ENCODE results near the gene BLOC1S5.
A peak's percentile ranks its signal among the peaks of the same experiment; 100 is the strongest.

Gene BLOC1S5

DNA sequence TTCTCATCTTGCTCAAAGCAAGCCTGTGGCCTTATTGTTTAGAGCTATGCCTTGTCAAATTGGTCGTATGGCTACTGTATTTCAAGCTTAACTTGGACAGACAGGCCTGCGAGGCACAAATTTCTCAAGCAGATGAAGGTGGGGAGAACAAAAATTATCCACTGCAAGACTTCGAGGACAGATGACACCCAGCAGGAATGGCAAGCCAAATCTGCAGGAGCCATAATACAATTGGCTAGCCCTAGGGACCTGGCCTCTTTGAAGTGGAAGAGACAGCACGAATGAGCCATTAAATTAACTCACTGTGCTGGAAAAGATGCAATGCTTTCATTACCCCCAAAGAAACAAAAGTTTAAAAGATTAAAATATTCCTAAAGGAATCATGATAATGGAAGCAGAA lies 5.0 kb upstream of the BLOC1S5 start:
- H3K9ac ChIP-seq (ENCODE audit: low read length) = no peak overlapping the region
- peaks cover 8% of the 10 kb centered on the region; the same call in 1 of the 2 replicates for H3F3A ChIP-seq (ENCODE audit: insufficient read depth, low read length)
- H3K4me3 ChIP-seq (ENCODE audit: low read length) = no peak overlapping the region
- H3K9me2 ChIP-seq (replicated peaks; ENCODE audit: insufficient read depth, low read length) = no peaks in the 10 kb centered on the region
- H2AFZ ChIP-seq (ENCODE audit: low read length) = no peak overlapping the region
- no peak for TF ChIP-seq CTCF (IDR thresholded peaks at IDR 0.05; ENCODE audit: low read length)
- no peak for TF ChIP-seq EZH2phosphoT487 (IDR thresholded peaks at IDR 0.05; ENCODE audit: low read length)
- TF ChIP-seq EZH2 (optimal IDR thresholded peaks at IDR 0.05; ENCODE audit: low read depth, low read length) = no peak
- no peak overlapping the region for H3K4me2 ChIP-seq (ENCODE audit: low read depth, low read length)
- H3K27ac ChIP-seq (ENCODE audit: low read length) = no peak overlapping the region
- no peaks in the 10 kb centered on the region for H4K20me1 ChIP-seq (ENCODE audit: insufficient read depth, low read length)
- peaks cover 11% of the 10 kb centered on the region for H3K4me1 ChIP-seq (ENCODE audit: low read length)
- H3K79me2 ChIP-seq (ENCODE audit: low read length) = no peaks in the 10 kb centered on the region
- DNase-seq = no peak
- no peaks in the 10 kb centered on the region for H3K27me3 ChIP-seq (replicated peaks; ENCODE audit: insufficient read depth, low read length)
- no peaks in the 10 kb centered on the region for H3K36me3 ChIP-seq (replicated peaks; ENCODE audit: insufficient read depth, low read length)
- H3K9me3 ChIP-seq (replicated peaks; ENCODE audit: insufficient read depth, low read length) = no peaks in the 10 kb centered on the region

GRCh38 chr6:8066108-8066507 lies 1.9 kb upstream of the BLOC1S5 start:
- TF ChIP-seq EZH2phosphoT487 (IDR thresholded peaks at IDR 0.05; ENCODE audit: low read length) = no peak
- TF ChIP-seq EZH2 (optimal IDR thresholded peaks at IDR 0.05; ENCODE audit: low read depth, low read length) = no peak
- no peak for TF ChIP-seq CTCF (IDR thresholded peaks at IDR 0.05; ENCODE audit: low read length)
- Histone ChIP-seq H3F3A (ENCODE audit: insufficient read depth, low read length) (peaks cover 20% of the 10 kb centered on the region), H4K20me1 (ENCODE audit: insufficient read depth, low read length) (no peaks in the 10 kb centered on the region), H3K4me2 (ENCODE audit: low read depth, low read length) (no peak overlapping the region), H3K9ac (ENCODE audit: low read length) (no peak overlapping the region), H3K36me3 (replicated peaks; ENCODE audit: insufficient read depth, low read length) (no peaks in the 10 kb centered on the region), H3K27ac (ENCODE audit: low read length) (no peak overlapping the region), H3K9me2 (replicated peaks; ENCODE audit: insufficient read depth, low read length) (no peaks in the 10 kb centered on the region), H3K79me2 (ENCODE audit: low read length) (no peaks in the 10 kb centered on the region), H3K9me3 (replicated peaks; ENCODE audit: insufficient read depth, low read length) (no peaks in the 10 kb centered on the region), H3K4me1 (ENCODE audit: low read length) (peaks cover 11% of the 10 kb centered on the region), H2AFZ (ENCODE audit: low read length) (no peak overlapping the region), H3K27me3 (replicated peaks; ENCODE audit: insufficient read depth, low read length) (no peaks in the 10 kb centered on the region), H3K4me3 (ENCODE audit: low read length) (no peak overlapping the region)
- no peak for DNase-seq

GRCh38 chr6:8065519-8065911 lies 1.3 kb upstream of the BLOC1S5 start:
- Histone ChIP-seq H3K27ac (ENCODE audit: low read length) (no peak overlapping the region), H3K9me2 (replicated peaks; ENCODE audit: insufficient read depth, low read length) (no peaks in the 10 kb centered on the region), H3K79me2 (ENCODE audit: low read length) (no peaks in the 10 kb centered on the region), H3K9ac (ENCODE audit: low read length) (no peak overlapping the region), H4K20me1 (ENCODE audit: insufficient read depth, low read length) (no peaks in the 10 kb centered on the region), H3K27me3 (replicated peaks; ENCODE audit: insufficient read depth, low read length) (no peaks in the 10 kb centered on the region), H3K4me3 (ENCODE audit: low read length) (no peak overlapping the region), H2AFZ (ENCODE audit: low read length) (peak overlapping the region; percentile 88; the same call in 1 of the 2 replicates), H3K4me2 (ENCODE audit: low read depth, low read length) (no peak overlapping the region), H3K9me3 (replicated peaks; ENCODE audit: insufficient read depth, low read length) (no peaks in the 10 kb centered on the region), H3F3A (ENCODE audit: insufficient read depth, low read length) (peaks cover 20% of the 10 kb centered on the region), H3K4me1 (ENCODE audit: low read length) (peaks cover 11% of the 10 kb centered on the region), H3K36me3 (replicated peaks; ENCODE audit: insufficient read depth, low read length) (no peaks in the 10 kb centered on the region)
- no peak for DNase-seq
- TF ChIP-seq CTCF (IDR thresholded peaks at IDR 0.05; ENCODE audit: low read length) = no peak
- TF ChIP-seq EZH2phosphoT487 (IDR thresholded peaks at IDR 0.05; ENCODE audit: low read length) = no peak
- no peak for TF ChIP-seq EZH2 (optimal IDR thresholded peaks at IDR 0.05; ENCODE audit: low read depth, low read length)
